IPS-18a (cell line): Measurements from ENCODE around the gene PLAU.

Experiments used
- H3K27ac ChIP-seq: one replicate; pipeline ENCODE4 v1.5.1; 2013; ENCODE audit warnings: low read length
- H3K27me3 ChIP-seq: one replicate; pipeline ENCODE4 v1.6.1; 2013; ENCODE audit warnings: mild to moderate bottlenecking, low read length; ENCODE audit not compliant: control insufficient read depth, insufficient read depth
- H3K36me3 ChIP-seq: one replicate; pipeline ENCODE4 v1.6.1; 2013; ENCODE audit warnings: low read depth, low read length; ENCODE audit not compliant: control insufficient read depth
- H3K4me1 ChIP-seq: one replicate; pipeline ENCODE4 v1.6.1; 2013; ENCODE audit warnings: low read depth, low read length; ENCODE audit not compliant: control insufficient read depth
- H3K4me3 ChIP-seq: one replicate; pipeline ENCODE4 v1.5.1; 2013; ENCODE audit warnings: low read length
- H3K9ac ChIP-seq: one replicate; pipeline ENCODE4 v1.6.1; 2013; ENCODE audit warnings: mild to moderate bottlenecking, low read length, moderate library complexity
- H3K9me3 ChIP-seq: one replicate; pipeline ENCODE4 v1.6.1; 2013; ENCODE audit warnings: low read depth, low read length; ENCODE audit not compliant: control insufficient read depth

The PLAU gene

DNA sequence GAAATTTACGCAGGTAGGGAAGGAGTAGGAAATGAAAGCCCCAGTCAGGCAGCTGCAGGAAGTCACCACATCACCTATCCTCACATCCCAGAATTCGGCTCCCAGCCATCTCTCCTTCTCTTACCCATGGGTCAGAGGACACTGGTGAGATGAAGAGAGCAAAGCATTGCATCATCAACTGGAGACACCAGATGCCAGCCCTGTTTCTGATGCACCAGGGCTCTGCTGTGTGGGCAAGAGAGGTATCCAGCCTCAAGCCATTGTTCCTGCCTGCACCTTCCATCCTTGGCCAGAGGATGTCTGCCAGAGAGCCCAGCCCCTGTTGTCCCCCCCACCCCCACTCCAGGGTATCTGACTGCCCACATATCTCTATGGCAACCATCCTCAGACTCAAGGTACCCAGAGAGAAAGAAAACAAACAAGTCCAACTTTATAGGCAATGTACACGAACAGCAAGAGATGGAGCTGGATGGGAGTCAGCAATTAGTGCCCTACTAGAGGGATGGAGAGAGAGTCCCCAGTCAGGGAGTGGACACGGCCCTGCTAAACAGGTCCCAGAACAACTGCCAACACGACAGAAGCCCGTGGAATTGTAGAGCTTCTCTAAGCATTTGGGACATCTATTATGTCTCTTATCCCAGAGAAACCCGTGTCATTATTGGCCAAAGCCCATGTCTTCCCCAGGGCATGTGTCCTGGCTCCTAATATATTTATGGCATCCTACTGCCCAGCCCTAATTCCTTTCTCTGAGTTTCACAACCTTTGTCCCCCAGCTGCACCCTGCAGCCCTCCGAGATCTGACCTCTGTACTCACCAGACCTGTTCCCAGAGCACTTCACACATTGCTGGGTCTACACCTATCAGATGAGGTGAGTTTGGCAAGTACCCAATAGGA is 39.4 kb upstream of the PLAU start:
- Histone ChIP-seq H3K4me1 (peaks cover 5% of the 10 kb centered on the region), H3K27ac (no peak overlapping the region), H3K27me3 (peaks cover 10% of the 10 kb centered on the region), H3K36me3 (peaks cover 26% of the 10 kb centered on the region), H3K4me3 (no peak overlapping the region), H3K9me3 (no peaks in the 10 kb centered on the region), H3K9ac (no peak overlapping the region)

DNA sequence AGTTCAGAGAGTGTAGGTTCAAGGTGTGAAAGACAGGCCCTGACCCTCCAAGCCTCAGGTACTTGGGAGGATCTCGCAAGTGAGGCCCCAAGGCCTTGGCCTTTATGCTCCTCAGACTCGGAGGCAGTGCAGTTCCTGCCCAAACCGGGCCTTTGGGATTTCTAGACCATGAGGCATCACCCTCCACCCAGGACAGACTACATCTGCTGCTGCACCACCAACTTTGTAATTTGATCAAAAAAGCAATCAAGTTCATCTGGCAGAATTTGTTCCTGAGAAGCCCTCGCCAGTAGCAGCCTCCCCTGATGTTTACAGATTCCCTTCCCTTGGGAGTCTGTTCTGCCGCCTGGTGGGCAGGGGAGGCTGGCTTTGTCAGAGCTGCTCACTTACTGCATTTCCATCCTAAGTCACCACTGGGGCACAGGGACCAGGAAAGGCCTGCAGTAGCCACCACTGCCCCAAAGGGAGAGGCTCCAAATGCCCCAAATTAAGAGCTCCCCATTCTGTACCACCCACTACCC is 38.7 kb upstream of the PLAU start:
- Histone ChIP-seq H3K27me3 (peaks cover 10% of the 10 kb centered on the region), H3K4me1 (peaks cover 5% of the 10 kb centered on the region), H3K9ac (no peak overlapping the region), H3K36me3 (peaks cover 26% of the 10 kb centered on the region), H3K27ac (no peak overlapping the region), H3K9me3 (no peaks in the 10 kb centered on the region), H3K4me3 (no peak overlapping the region)

DNA sequence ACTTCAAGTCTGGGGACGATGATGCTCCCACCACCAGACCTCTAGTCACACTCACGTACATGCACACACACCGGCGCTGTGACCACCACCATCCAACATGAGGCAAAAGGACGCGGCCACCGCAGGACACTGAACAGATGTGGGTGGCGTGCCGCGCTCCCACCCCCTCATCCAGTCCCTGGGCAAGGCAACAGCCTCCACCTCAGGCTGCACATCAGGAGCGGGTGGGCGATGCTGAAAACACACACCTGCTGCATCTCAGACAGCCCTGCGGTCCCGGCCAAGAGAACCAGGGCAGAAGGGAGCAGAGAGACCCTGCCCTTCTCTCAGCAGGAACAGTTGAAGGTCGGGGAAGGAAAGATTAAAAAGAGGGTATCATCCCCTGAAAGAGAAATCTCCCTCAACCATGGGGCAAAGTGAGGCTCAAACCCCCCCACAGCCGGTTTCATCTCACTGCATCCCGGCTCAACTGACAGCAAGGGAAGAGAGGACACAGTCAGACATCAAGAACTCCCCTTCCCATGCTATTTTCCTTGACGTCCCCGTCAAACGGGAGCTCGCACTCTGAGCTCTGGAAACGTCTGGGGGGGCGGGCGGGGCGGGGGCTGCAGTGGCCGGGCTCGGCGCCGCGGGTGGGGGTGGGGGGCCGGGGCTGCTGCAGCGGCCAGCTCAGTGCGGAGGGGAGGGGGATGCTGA is 37.6 kb upstream of the PLAU start:
- Histone ChIP-seq H3K9me3 (no peaks in the 10 kb centered on the region), H3K4me1 (peaks cover 5% of the 10 kb centered on the region), H3K27ac (no peak overlapping the region), H3K36me3 (peaks cover 25% of the 10 kb centered on the region), H3K4me3 (peak overlapping the region; percentile 53), H3K27me3 (peaks cover 10% of the 10 kb centered on the region), H3K9ac (no peak overlapping the region)

DNA sequence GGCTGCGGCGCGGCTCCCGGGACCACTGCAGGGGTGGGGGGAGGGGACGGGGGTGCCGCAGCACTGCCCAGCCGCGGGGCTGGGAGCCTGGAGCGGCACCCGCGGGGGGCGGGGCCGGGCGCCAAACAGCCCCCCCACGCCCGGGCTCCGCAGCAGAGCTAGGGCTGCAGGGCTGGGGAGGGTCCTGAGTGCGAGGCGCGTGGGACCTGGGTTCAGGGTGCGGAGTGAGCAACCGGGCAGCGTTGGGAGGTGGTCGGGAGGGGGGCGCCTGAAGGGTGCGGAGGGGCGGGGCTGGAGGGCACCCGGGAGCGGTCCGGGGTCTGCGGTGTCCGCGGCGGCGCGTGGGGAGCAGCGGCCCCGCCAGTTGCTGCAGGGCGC is 37.1 kb upstream of the PLAU start:
- H3K4me3 ChIP-seq, result peak overlapping the region; percentile 53
- peaks cover 5% of the 10 kb centered on the region for H3K4me1 ChIP-seq
- H3K36me3 ChIP-seq, result peaks cover 21% of the 10 kb centered on the region
- H3K9ac ChIP-seq, result no peak overlapping the region
- no peaks in the 10 kb centered on the region for H3K9me3 ChIP-seq
- peaks cover 10% of the 10 kb centered on the region for H3K27me3 ChIP-seq
- no peak overlapping the region for H3K27ac ChIP-seq

DNA sequence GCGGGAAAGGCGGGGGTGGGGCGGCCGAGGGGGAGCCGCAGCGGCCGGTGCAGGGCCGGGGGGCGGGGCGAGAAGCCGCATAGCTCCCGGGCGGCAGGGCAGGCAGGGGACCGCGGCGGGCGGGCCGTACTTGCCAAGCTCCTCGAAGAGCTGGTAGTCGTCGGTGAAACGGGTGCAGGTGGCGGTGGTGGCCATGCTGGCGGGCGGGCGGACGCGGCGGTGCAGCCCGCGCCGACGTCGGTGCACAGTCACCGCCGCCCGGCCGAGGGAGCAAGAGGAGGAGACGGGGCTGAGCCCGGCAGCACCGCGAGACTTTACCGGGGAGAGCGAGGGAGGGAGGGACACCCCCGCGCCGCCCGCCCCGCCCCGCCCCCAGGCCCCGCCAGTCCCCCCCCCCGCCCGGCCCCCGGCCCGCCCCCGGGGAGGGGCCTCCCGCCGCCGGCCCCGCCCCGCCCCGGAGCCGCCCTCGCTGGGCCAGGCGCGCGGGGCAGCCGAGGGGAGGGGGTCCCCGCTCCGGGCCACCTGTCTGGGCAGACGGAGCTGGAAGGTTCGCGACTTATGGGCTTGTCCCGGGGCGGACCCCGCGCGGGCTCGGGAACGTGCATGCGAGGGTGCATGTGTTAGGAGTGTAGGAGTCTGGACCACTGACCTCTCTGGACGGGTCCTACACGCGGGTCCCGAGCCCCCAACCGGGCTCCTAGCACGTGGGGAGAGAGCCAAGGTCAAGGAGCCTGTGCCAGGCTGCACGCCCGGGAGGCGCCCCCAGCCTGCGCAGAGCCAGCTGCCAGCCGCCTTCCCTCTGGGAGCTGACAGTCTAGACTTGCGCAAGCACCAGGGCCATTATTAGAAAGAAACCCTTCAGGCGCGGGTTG is 36.4 kb upstream of the PLAU start, which contains the start of gene CAMK2G:
CAMK2G (minus strand) TSS at position 289 of the 872 bp plus-strand sequence; CDS start at position 195, 94 bp downstream.
- no peaks in the 10 kb centered on the region for H3K9me3 ChIP-seq
- peak within 1 kb of the TSS; percentile 25 for H3K9ac ChIP-seq
- H3K27me3 ChIP-seq, result peaks cover 10% of the 10 kb centered on the region
- no peak within 1 kb of the TSS for H3K27ac ChIP-seq
- peaks cover 16% of the 10 kb centered on the region for H3K36me3 ChIP-seq
- H3K4me3 ChIP-seq, result peak within 1 kb of the TSS; percentile 67
- peaks cover 5% of the 10 kb centered on the region for H3K4me1 ChIP-seq

DNA sequence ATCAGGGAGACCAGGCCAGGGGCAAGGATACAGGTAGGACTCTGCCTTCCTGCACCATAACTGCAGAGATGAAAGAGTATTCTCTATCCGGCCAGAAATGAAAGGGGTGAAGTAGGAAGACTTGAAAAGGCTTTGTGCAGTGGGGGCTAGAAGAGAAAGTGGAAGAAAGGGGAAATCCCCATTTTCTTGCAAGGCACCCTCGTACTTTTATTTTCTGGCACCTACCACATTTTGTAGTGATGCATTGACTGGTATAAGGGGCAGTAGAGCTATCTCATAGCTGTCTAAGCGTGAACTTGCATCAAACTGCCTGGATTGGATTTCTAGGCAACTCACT is 35.8 kb upstream of the PLAU start:
- H3K27me3 ChIP-seq, result peaks cover 10% of the 10 kb centered on the region
- peak overlapping the region; percentile 67 for H3K4me3 ChIP-seq
- H3K27ac ChIP-seq, result no peak overlapping the region
- H3K9ac ChIP-seq, result peak overlapping the region; percentile 25
- peaks cover 10% of the 10 kb centered on the region for H3K36me3 ChIP-seq
- H3K9me3 ChIP-seq, result no peaks in the 10 kb centered on the region
- H3K4me1 ChIP-seq, result peaks cover 8% of the 10 kb centered on the region

DNA sequence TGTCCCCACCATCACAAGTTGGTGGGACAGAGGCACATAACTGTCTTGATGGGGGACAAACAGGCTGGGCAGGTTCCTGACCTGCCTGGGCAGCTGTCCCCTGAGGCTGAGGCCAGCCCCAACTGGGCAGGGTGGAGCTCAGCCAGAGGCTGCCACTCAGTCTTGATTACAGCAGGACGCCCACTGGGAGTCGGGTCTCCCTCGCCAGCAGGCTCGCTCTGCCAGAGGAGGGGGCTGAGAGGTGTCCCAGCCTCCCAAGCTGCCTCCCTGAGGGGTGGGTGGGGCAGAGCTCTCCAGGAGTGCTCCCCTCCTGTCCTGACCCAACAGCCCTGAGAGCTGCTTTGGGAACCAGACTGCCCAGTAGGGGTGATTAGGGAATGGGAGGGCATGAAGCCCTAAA is 34.8 kb upstream of the PLAU start:
- Histone ChIP-seq H3K4me3 (no peak overlapping the region), H3K27ac (no peak overlapping the region), H3K4me1 (peaks cover 8% of the 10 kb centered on the region), H3K27me3 (peaks cover 10% of the 10 kb centered on the region), H3K36me3 (peaks cover 7% of the 10 kb centered on the region), H3K9me3 (no peaks in the 10 kb centered on the region), H3K9ac (no peak overlapping the region)

DNA sequence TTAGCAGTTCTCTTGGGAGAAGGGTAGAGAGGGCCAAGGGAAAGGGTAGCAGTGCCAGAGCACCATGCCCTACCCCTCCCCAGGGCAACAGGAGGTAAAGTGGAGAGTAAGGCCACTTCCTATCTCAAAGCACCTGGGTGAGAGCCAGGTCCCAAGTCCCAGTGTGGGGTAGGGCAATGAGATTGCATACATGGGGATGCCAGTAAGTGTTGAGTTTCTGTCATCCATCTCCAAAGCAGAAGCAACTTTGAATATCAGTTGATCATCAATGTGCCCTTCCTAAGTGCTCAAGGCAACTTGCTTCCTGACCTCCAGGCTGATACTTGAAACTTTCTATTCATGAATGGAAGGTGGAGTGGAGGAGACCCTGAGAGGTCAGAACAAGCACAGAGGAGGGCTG is 34.4 kb upstream of the PLAU start:
- no peak overlapping the region for H3K4me3 ChIP-seq
- H3K9ac ChIP-seq, result no peak overlapping the region
- H3K4me1 ChIP-seq, result peaks cover 8% of the 10 kb centered on the region
- H3K9me3 ChIP-seq, result no peaks in the 10 kb centered on the region
- H3K27me3 ChIP-seq, result peaks cover 10% of the 10 kb centered on the region
- H3K27ac ChIP-seq, result no peak overlapping the region
- H3K36me3 ChIP-seq, result peaks cover 6% of the 10 kb centered on the region

DNA sequence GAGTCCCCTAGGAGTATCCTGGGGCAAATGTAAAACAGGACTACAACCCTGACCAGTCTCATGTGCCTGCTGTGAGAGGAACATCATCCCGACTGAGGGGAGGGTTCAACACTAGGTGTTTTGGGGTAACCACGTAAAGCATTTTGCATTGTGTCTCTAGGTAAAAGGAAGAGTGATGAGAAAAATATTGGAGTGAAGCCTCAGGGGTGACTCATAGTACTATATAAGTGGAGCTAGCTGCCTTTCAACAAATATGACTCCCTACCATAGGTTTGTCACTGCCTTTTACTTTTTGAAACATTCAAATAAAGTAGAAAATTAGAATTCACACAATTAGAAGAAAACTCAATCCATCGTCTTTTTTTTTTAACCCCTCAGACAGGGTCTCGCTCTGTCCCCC is 34.0 kb upstream of the PLAU start:
- H3K36me3 ChIP-seq, result peaks cover 2% of the 10 kb centered on the region
- no peak overlapping the region for H3K27ac ChIP-seq
- H3K4me3 ChIP-seq, result no peak overlapping the region
- H3K9ac ChIP-seq, result no peak overlapping the region
- peaks cover 8% of the 10 kb centered on the region for H3K4me1 ChIP-seq
- no peaks in the 10 kb centered on the region for H3K9me3 ChIP-seq
- peaks cover 10% of the 10 kb centered on the region for H3K27me3 ChIP-seq

DNA sequence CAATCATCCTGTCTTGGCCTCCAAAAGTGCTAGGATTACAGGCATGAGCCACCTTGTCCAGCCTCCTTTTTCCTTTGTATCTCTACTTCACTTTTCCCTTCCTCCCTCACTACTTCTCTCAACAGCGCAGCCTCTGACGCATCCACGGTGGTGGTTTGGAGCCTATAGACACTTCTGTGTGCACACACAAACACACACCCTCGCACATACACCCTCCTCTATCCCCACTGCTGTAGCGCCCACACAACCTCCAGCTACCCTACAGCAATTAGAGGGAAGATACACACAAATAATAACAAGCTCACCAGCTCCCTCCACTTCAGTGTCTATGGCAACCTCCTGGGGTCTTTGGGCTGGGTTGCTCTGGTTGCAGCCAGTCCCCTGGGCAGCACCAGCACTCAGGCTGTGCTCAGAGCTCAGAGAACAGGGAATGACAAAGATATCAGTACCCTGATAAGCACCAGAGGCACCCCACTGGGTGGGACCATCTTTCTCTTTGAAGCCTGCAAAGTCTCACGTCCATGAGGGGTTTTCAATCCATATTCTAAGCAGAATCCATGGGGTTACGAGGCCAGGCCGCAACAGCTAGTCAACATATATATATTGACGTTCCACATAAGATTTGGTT is 33.3 kb upstream of the PLAU start:
- Histone ChIP-seq H3K36me3 (no peaks in the 10 kb centered on the region), H3K4me1 (peaks cover 8% of the 10 kb centered on the region)

DNA sequence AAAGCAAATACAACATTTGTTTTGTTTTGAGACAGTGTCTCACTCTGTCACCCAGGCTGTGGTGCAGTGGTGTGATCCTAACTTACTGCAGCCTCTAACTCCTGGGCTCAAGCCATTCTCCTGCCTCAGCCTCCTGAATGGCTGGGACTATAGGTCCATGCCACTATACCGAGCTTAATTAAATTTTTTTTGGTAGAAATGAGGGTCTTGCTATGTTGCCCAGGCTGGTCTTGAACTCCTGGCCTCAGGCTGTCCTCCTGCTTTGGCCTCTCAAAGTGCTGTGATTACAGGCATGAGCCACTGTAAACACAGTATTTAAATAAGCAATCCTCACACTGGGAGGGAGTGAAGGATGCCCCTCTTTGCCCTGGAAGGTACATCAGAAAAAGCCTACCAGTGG is 32.6 kb upstream of the PLAU start:
- Histone ChIP-seq H3K4me1 (peaks cover 8% of the 10 kb centered on the region), H3K27me3 (peaks cover 10% of the 10 kb centered on the region), H3K4me3 (no peak overlapping the region), H3K36me3 (no peaks in the 10 kb centered on the region), H3K9me3 (no peaks in the 10 kb centered on the region), H3K27ac (no peak overlapping the region), H3K9ac (no peak overlapping the region)

More for the DNA sequence above, 33.3 kb upstream of the PLAU start:
- Histone ChIP-seq H3K27me3 (peaks cover 10% of the 10 kb centered on the region), H3K9me3 (no peaks in the 10 kb centered on the region), H3K27ac (no peak overlapping the region), H3K9ac (no peak overlapping the region), H3K4me3 (no peak overlapping the region)
